ENCODE data around the gene CHCT1.

CHCT1 gene

GRCh38 chr17:60406887-60407286 lies 15.4 kb upstream of the CHCT1 start:
- Histone ChIP-seq H3K9ac (no peak overlapping the region), H4K20me1 (ENCODE audit: insufficient read depth) (no peaks in the 10 kb centered on the region), H3K36me3 (ENCODE audit: insufficient read depth) (no peaks in the 10 kb centered on the region), H3K4me3 (IDR thresholded peaks at IDR 0.05; ENCODE audit: insufficient read depth, low read depth, low read length) (no peak overlapping the region), H3K4me1 (ENCODE audit: low read depth, poor library complexity, severe bottlenecking) (no peaks in the 10 kb centered on the region), H3K27me3 (ENCODE audit: insufficient read depth, low read depth) (no peaks in the 10 kb centered on the region), H3K27ac (no peak overlapping the region), H3K79me2 (ENCODE audit: insufficient read depth, low read depth) (no peaks in the 10 kb centered on the region), H2AFZ (ENCODE audit: low read depth) (no peak overlapping the region), H3K4me2 (no peak overlapping the region)
- no peak for TF ChIP-seq CTCF (conservative IDR thresholded peaks at IDR 0.05; ENCODE audit: low read depth, low read length)

- no peaks in the 10 kb centered on the region for H4K20me1 ChIP-seq (ENCODE audit: insufficient read depth)
- H3K79me2 ChIP-seq (ENCODE audit: insufficient read depth, low read depth) = no peaks in the 10 kb centered on the region
- H3K27ac ChIP-seq = no peak overlapping the region
- no peaks in the 10 kb centered on the region for H3K36me3 ChIP-seq (ENCODE audit: insufficient read depth)
- no peak overlapping the region for H3K9ac ChIP-seq
- H3K4me1 ChIP-seq (ENCODE audit: low read depth, poor library complexity, severe bottlenecking) = no peaks in the 10 kb centered on the region
- TF ChIP-seq CTCF (conservative IDR thresholded peaks at IDR 0.05; ENCODE audit: low read depth, low read length) = no peak
- H3K4me3 ChIP-seq (IDR thresholded peaks at IDR 0.05; ENCODE audit: insufficient read depth, low read depth, low read length) = no peak overlapping the region
- H3K27me3 ChIP-seq (ENCODE audit: insufficient read depth, low read depth) = no peaks in the 10 kb centered on the region
- H2AFZ ChIP-seq (ENCODE audit: low read depth) = no peak overlapping the region
- H3K4me2 ChIP-seq = no peak overlapping the region
These were observed 12.3 kb upstream of the CHCT1 start for GRCh38 chr17:60410001-60410400.

GRCh38 chr17:60412701-60413100 lies 9.6 kb upstream of the CHCT1 start:
- Histone ChIP-seq H2AFZ (ENCODE audit: low read depth) (no peak overlapping the region), H3K36me3 (ENCODE audit: insufficient read depth) (no peaks in the 10 kb centered on the region), H3K27me3 (ENCODE audit: insufficient read depth, low read depth) (no peaks in the 10 kb centered on the region), H3K9ac (no peak overlapping the region), H3K27ac (no peak overlapping the region), H3K4me2 (no peak overlapping the region), H3K4me1 (ENCODE audit: low read depth, poor library complexity, severe bottlenecking) (no peaks in the 10 kb centered on the region), H4K20me1 (ENCODE audit: insufficient read depth) (no peaks in the 10 kb centered on the region), H3K4me3 (IDR thresholded peaks at IDR 0.05; ENCODE audit: insufficient read depth, low read depth, low read length) (no peak overlapping the region), H3K79me2 (ENCODE audit: insufficient read depth, low read depth) (no peaks in the 10 kb centered on the region)
- no peak for TF ChIP-seq CTCF (conservative IDR thresholded peaks at IDR 0.05; ENCODE audit: low read depth, low read length)

- Histone ChIP-seq H3K79me2 (ENCODE audit: insufficient read depth, low read depth) (no peaks in the 10 kb centered on the region), H3K9ac (no peak overlapping the region), H3K27me3 (ENCODE audit: insufficient read depth, low read depth) (no peaks in the 10 kb centered on the region), H3K4me2 (no peak overlapping the region), H3K36me3 (ENCODE audit: insufficient read depth) (no peaks in the 10 kb centered on the region), H3K27ac (no peak overlapping the region), H2AFZ (ENCODE audit: low read depth) (no peak overlapping the region), H3K4me1 (ENCODE audit: low read depth, poor library complexity, severe bottlenecking) (no peaks in the 10 kb centered on the region), H4K20me1 (ENCODE audit: insufficient read depth) (no peaks in the 10 kb centered on the region), H3K4me3 (IDR thresholded peaks at IDR 0.05; ENCODE audit: insufficient read depth, low read depth, low read length) (no peak overlapping the region)
- TF ChIP-seq CTCF (conservative IDR thresholded peaks at IDR 0.05; ENCODE audit: low read depth, low read length) = no peak
These were observed 7.1 kb upstream of the CHCT1 start for GRCh38 chr17:60415146-60415545.

All from KMS-11 (cell line).